Nucleus accumbens (tissue), 56 donors: ENCODE measurements around the gene GTF2A2.
"Not testable (repeated sequence)": the region's sequence is repeated elsewhere in the genome, so short reads cannot be mapped to it uniquely, and the experiment has no call there.

Experiments
- DNase-seq, 56 donors: peaks; one replicate each; lab custom pipeline; 2025; lab: John Stamatoyannopoulos, UW

Gene GTF2A2

GRCh38 chr15:59656897-59657634, at the start of gene GTF2A2:
TSS of gene GTF2A2 (minus strand) at chr15:59657515. CDS start at chr15:59652277, 5,238 bp downstream.
- peak; percentile 53 to 97 (median 90) for DNase-seq

GRCh38 chr15:59703979-59704796, 46.9 kb upstream of the GTF2A2 start:
- no peak for DNase-seq

DNA sequence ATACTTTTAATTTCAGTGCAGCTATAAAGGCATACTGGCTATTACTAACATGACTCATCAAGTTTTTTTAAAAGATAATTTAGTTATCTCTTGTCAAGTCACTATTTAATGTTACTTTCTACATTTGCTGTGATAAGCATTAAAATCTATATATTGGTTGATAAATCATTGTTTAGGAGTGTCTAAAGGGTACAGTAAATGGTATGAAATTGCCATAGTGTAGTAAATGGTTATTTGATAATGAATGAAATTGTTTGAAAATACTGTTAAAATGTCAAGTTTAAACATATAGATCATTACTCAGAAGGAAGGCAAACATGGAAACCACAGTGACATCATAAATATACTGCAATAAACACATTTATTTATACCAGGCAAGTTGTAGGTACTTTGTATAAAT, 45.0 kb upstream of the GTF2A2 start:
- no peak for DNase-seq

GRCh38 chr15:59701880-59702279, 44.6 kb upstream of the GTF2A2 start:
- DNase-seq = no peak

GRCh38 chr15:59699810-59700431, 42.6 kb upstream of the GTF2A2 start:
- DNase-seq = no peak

- DNase-seq = not testable (repeated sequence)
Observed at GRCh38 chr15:59698065-59698464, 40.8 kb upstream of the GTF2A2 start.

DNA sequence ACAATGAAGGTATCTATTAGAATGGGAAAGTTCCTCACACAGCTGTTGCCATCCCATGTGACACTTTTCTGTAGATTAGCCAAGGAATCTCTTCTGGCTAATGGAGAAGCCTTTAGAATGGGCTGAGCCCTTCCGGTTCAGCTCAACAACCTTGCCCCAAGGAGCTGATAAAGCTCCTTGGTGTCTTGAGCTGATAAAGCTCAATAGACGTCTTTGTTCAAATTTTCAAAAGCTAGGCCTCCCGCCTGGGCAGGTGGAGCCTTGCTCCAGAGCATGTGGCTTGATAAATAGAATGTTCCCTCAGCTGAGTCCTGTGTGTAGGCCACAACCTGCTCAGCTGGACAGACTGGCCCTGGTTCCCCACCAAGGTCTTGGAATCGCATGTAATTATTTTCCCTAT, 39.0 kb upstream of the GTF2A2 start:
- no peak for DNase-seq

DNA sequence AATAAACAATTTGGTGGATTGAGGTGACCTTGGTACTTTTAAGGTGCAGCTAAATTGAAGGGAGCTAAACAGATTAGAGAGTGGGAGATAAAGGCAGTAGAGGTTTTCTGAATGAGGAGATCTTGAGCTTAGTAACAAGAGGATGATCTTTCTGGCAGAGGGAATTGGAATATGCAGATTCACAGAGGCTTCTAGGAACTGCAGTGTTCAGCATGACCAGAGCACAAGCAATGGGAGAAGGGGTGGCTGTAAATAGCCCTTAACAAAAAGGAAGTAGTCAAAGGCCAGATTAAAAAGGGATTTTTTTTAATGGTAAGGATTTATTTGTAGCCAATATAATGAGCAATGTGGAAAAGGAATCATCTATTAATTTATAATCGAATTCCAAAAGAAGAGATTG, 37.5 kb upstream of the GTF2A2 start:
- DNase-seq = no peak

- DNase-seq = peak in 7 of 56 donors; percentile 1 to 62 (median 6)
Observed at GRCh38 chr15:59691194-59691805, 34.0 kb upstream of the GTF2A2 start.

- peak in 50 of 56 donors; percentile 2 to 70 (median 28) for DNase-seq
Observed at GRCh38 chr15:59689626-59690236, 32.4 kb upstream of the GTF2A2 start.

GRCh38 chr15:59688782-59689625, 31.7 kb upstream of the GTF2A2 start, which contains the start of gene BNIP2:
TSS of gene BNIP2 (minus strand) at chr15:59689320. CDS start at chr15:59682457, 6,863 bp downstream.
- DNase-seq = peak; percentile 71 to 97 (median 92)

DNA sequence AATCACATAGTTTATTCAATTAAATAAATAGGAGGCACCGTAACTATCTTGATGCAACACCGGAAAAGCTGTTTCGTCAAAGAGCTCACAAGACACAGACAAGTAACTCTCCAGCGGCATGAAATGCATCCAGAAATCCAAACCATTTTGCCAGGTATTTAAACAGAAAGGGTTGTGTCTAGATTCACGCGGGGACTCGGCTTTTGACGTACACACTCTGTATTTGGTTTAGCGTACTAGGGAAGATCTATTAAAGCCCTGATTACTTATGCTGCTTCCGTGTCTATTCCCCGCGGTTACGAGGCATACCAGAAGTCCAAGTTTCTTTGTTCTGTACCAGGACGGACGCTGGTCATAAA, 31.1 kb upstream of the GTF2A2 start:
- DNase-seq = peak in 5 of 56 donors; percentile 10 to 41 (median 22)

DNA sequence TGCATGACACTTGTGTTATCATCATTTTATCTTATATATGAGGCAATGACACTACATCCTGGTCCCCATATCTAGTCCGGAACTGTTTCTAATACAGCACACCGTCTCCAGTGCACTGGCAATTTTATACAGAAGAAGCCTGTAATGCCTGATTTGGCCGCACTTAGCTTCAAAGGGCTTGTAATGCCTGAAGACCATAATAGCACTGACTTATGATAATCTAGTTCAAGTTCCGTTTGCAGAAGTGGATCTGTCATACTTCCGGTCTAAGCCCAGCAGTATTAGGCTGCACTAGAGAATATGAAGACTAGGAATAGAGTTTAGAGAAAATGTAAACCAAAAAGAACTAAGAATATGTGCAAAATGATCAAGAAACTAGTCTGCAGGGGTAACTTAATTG, 30.5 kb upstream of the GTF2A2 start:
- DNase-seq = no peak

DNA sequence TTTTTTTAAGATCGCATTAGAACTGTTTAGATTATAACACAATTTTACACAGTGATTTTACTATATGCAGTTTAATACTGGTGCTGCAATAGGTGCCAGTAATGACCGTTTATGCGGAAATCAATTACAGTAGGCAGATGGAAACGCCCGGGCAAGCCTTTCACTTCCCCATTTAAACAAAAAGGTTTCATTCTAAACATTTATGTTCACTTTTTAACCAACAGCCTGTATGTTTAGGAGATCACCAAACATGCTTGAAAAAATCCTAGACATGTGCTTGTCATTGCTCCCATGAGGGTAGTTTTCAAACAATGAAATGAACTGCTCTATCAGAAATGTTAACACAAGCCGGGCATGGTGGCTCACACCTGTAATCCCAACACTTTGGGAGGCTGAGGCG, 29.1 kb upstream of the GTF2A2 start:
- no peak for DNase-seq

GRCh38 chr15:59685737-59686297, 28.5 kb upstream of the GTF2A2 start:
- no peak for DNase-seq

DNA sequence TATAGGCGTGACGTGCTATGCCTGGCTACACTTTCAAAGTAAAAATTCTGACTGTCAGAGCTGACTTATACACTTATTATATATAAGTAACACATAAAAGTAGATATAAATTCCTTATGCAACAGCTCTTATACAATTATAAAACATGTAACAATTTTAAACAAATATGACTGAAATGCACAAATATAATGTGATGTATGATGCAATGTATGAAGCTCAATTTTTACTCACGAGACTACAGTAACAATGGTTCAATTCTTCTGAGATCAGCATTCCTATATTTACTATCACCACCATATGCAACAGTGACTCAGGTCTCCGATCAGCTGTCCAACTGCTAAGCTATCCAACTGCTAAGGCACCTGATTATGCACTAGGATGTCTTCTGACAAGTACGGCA, 23.6 kb upstream of the GTF2A2 start:
- DNase-seq = no peak

GRCh38 chr15:59680346-59680745, 23.0 kb upstream of the GTF2A2 start:
- no peak for DNase-seq

- no peak for DNase-seq
Observed at GRCh38 chr15:59678620-59679019, 21.3 kb upstream of the GTF2A2 start.

DNA sequence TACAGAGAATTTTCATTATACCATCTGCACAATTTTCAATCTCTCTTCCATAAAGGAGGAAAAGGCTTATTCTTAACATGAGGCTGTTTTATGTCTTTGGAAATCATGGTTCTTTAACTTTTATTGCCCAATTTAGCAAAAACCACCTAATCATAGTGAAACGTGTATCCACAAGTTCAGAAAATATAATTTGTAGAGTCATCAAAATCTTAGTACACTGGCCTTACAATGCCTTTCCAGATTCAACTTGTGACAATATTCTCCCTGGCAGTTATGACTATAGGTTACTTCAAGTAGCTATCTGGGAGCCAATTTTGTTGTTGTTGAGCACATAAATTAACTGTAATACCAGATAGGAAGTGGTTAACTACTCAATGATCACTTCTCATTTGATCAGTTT, 20.9 kb upstream of the GTF2A2 start:
- DNase-seq = no peak
